WTC11 (cell line): ENCODE measurements around the gene SNRNP25. TPM values are rescaled to one million over a fixed set of nuclear protein-coding genes. Genes with fewer than 3 reads are reported as not detected.

Source experiments
- ATAC-seq: fragments of 200-7000 bp; cut with Tn5 transposase; 2 replicates; pipeline ENCODE4 v1.10.0; 2021; ENCODE audit warnings: mild to moderate bottlenecking, moderate library complexity
- CTCF ChIA-PET: fragments of 300-600 bp; sonication (Branson Sonifier 250); formaldehyde crosslinking; loops from one replicate; lab custom pipeline; 2021; ENCODE audit warnings: antibody characterized with exemption; lab: Charles Lee
- POLR2A ChIA-PET: fragments of 350-600 bp; sonication (Branson Sonifier 250); formaldehyde crosslinking; loops from one replicate; lab custom pipeline; 2021; ENCODE audit warnings: antibody characterized with exemption; lab: Charles Lee
- DNase-seq: peaks from one replicate; pipeline ENCODE4 v3.0.0; 2021; ENCODE audit warnings: low spot score
- H3K27ac Mint-ChIP-seq: 2 replicates; pipeline ENCODE4 v1.8.0; 2021; ENCODE audit warnings: mixed read lengths
- H3K27me3 Mint-ChIP-seq: 2 replicates; pipeline ENCODE4 v1.8.0; 2021; ENCODE audit warnings: low read depth, mild to moderate bottlenecking, moderate library complexity, mixed read lengths
- H3K36me3 Mint-ChIP-seq: 2 replicates; pipeline ENCODE4 v1.8.0; 2021; ENCODE audit warnings: mixed read lengths
- H3K4me1 Mint-ChIP-seq: 2 replicates; pipeline ENCODE4 v1.8.0; 2022; ENCODE audit warnings: mixed read lengths
- H3K4me3 Mint-ChIP-seq: 2 replicates; pipeline ENCODE4 v1.8.0; 2021; ENCODE audit warnings: mild to moderate bottlenecking, moderate library complexity, mixed read lengths
- H3K9me3 Mint-ChIP-seq: 2 replicates; pipeline ENCODE4 v1.8.0; 2021; ENCODE audit warnings: mixed read lengths
- ELF4 ChIP-seq: sonication (generic); formaldehyde crosslinking; IDR thresholded peaks from 2 replicates; pipeline ENCODE4 v1.8.1; 2022; ENCODE audit warnings: low read depth, mild to moderate bottlenecking, moderate library complexity, missing genetic modification reagents
- FOXJ3 ChIP-seq: sonication (generic); formaldehyde crosslinking; IDR thresholded peaks from 2 replicates; pipeline ENCODE4 v1.9.0; 2021; ENCODE audit warnings: missing genetic modification reagents, mild to moderate bottlenecking, borderline replicate concordance
- GRHL2 ChIP-seq: fragments of 250-450 bp; sonication (Bioruptor Pico); IDR thresholded peaks from 2 replicates; pipeline ENCODE4 v1.8.0; 2022; ENCODE audit warnings: mild to moderate bottlenecking, moderate library complexity; ENCODE audit not compliant: insufficient replicate concordance, severe bottlenecking
- HMGA2 ChIP-seq: fragments of 250-450 bp; sonication (Bioruptor Pico); IDR thresholded peaks from 2 replicates; pipeline ENCODE4 v1.4.0; 2021; ENCODE audit warnings: mild to moderate bottlenecking, moderate library complexity
- MXD4 ChIP-seq: fragments of 250-450 bp; sonication (Bioruptor Pico); IDR thresholded peaks from 2 replicates; pipeline ENCODE4 v1.8.0; 2021; ENCODE audit warnings: mild to moderate bottlenecking, moderate library complexity, borderline replicate concordance
- NR3C1 ChIP-seq: sonication (generic); formaldehyde crosslinking; conservative IDR thresholded peaks from 2 replicates; pipeline ENCODE4 v1.8.1; 2023; ENCODE audit warnings: low read depth, mild to moderate bottlenecking, missing genetic modification reagents
- SOX15 ChIP-seq: fragments of 250-450 bp; sonication (Bioruptor Pico); IDR thresholded peaks from 2 replicates; pipeline ENCODE4 v1.9.0; 2021; ENCODE audit warnings: mild to moderate bottlenecking
- TCF7 ChIP-seq: sonication (generic); formaldehyde crosslinking; IDR thresholded peaks from 2 replicates; pipeline ENCODE4 v1.8.0; 2022; ENCODE audit warnings: mild to moderate bottlenecking, low read depth, missing genetic modification reagents, moderate library complexity
- total RNA-seq: library from RNA; stranded (reverse); gene quantifications from 3 replicates; pipeline ENCODE4 v1.2.3, GENCODE V29; 2021
- TF ChIP-seq, protein P1 (sequence below): fragments of 250-450 bp; sonication (Bioruptor Pico); conservative IDR thresholded peaks from 2 replicates; pipeline ENCODE4 v1.9.0; 2021; ENCODE audit warnings: mild to moderate bottlenecking
- TF ChIP-seq, protein P2 (sequence below): sonication (generic); formaldehyde crosslinking; IDR thresholded peaks from 2 replicates; pipeline ENCODE4 v1.8.0; 2023; ENCODE audit warnings: mild to moderate bottlenecking, missing genetic modification reagents
- TF ChIP-seq, protein P3 (sequence below): fragments of 250-450 bp; sonication (Bioruptor Pico); IDR thresholded peaks from 2 replicates; pipeline ENCODE4 v1.9.0; 2021; ENCODE audit warnings: mild to moderate bottlenecking
- TF ChIP-seq, protein P4 (sequence below): sonication (generic); formaldehyde crosslinking; IDR thresholded peaks from 2 replicates; pipeline ENCODE4 v1.8.0; 2023; ENCODE audit warnings: missing genetic modification reagents, mild to moderate bottlenecking, borderline replicate concordance
- TF ChIP-seq, protein P5 (sequence below): sonication (generic); formaldehyde crosslinking; IDR thresholded peaks from 2 replicates; pipeline ENCODE4 v1.8.1; 2022; ENCODE audit warnings: missing genetic modification reagents, borderline replicate concordance
- TF ChIP-seq, protein P6 (sequence below): sonication (generic); formaldehyde crosslinking; conservative IDR thresholded peaks from 2 replicates; pipeline ENCODE4 v1.8.1; 2022; ENCODE audit warnings: mild to moderate bottlenecking, missing genetic modification reagents
- TF ChIP-seq, protein P7 (sequence below): sonication (generic); formaldehyde crosslinking; IDR thresholded peaks from 2 replicates; pipeline ENCODE4 v1.8.1; 2023; ENCODE audit warnings: mild to moderate bottlenecking, missing genetic modification reagents

Gene SNRNP25
- total RNA-seq, 1 experiment from 2014 or later = 55.9 TPM

DNA sequence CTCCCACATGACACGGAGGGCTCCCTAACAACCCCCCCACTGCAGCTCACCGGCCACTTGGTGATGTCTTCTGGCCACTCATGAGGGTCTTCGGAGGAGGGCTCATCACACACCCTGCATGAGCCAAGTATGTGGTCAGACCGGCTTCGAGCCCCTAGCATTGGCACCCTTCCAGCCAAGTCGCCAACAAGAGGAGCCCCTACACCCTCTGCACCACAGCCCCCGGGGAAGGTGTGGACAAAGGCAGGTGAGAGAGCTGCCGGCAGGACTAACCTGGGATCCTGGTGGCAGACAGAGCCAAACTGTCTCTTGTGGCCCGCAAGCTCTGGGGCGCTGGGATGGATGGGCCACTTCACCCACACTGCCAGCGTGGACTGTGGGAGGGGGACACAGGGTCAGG lies 6.5 kb downstream of the SNRNP25 start:
- POLR2A ChIA-PET = no interaction called here
- no peaks in the 10 kb centered on the region for H3K27me3 Mint-ChIP-seq
- H3K4me3 Mint-ChIP-seq = no peak overlapping the region
- peaks cover 51% of the 10 kb centered on the region for H3K36me3 Mint-ChIP-seq
- no peak for ATAC-seq
- CTCF ChIA-PET = interaction anchor here (1.5 to 16.9 kb wide), 2 partner anchors 34 to 303 kb away, joined by 4 to 493 read pairs; no protein-coding TSS in a partner anchor
- H3K4me1 Mint-ChIP-seq = no peaks in the 10 kb centered on the region
- no peak overlapping the region for H3K27ac Mint-ChIP-seq
- H3K9me3 Mint-ChIP-seq = no peaks in the 10 kb centered on the region
- TF ChIP-seq, protein P1, sequence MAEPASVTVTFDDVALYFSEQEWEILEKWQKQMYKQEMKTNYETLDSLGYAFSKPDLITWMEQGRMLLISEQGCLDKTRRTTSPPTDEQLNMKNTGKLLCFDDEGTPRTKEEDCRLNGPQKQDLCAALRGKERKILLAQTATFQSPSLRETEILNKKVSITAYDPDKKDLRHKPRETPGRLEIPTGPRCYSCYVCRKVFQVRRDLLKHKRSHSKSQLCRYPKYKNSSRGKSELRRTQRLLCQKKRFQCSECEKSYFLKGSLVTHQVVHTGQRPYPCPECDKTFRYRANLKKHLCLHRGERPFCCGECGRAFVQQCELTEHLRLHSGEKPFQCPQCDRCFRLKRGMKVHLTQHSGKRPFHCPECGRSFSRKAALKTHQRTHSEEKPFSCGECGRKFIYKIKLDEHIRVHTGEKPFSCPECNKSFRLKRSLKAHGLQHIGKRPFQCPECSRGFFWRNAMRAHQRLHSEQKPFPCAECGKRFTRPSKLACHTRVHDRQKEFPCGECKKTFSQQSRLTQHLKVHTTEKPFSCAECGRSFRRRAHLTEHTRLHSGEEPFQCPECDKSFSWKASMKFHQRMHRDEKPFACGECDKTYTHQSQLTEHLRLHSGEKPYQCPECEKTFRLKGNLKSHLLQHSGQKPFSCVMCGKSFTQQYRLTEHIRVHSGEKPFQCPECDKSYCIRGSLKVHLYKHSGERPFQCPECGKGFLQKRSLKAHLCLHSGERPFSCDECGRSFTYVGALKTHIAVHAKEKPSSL (CRISPR knock-in tag) = no peak
- TF ChIP-seq, all 79 proteins: peak for 0
- DNase-seq = no peak

DNA sequence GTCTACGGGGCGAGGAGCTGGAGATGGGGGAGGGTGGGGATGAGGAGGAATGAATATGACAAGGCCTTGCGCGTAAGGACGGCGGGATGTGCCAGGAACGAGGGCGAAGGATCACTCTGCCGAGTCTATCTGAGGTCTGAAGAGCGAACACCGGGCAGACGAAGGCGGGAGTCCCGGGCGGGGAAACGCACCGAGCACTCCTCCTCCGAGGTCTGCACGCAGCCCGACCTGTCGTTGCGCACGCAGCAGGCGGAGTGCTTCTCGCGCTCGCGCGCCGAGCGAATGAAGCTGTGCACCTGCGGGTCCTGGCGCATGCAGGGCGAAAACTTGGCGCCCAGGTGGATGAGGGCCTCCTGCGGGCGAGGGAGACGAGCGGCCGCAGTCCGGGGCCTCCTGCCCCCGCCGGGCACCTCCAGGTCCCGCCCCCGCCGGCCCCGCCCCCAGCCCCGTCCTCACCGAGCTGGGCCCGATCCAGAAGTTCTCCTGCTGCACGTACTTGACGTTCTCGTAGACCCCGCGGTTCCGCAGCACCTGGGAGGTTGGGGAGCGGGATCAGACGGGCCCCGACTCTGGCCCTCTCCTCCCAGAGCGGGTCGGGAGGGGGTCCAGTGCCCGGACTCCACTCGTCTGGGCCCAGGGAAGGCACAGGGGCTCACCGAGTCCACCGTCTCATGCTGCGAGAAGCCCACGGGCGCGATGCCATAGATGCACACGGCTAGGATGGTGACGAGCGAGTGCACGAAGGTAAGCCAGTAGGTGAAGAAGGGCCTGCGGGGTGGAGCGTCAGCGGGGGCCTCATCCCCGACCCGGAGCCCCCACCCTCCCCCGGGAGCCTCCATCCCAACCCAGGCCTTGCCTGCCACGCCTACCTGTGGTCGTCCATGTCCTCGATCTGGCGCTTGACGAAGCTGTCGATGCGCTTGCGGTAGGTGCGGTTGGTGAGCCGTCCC lies 7.6 kb downstream of the SNRNP25 start:
- CTCF ChIA-PET = interaction anchor here (0.7 to 16.9 kb wide), 4 partner anchors 8 to 302 kb away, joined by 3 to 493 read pairs (median 4); partner anchors contain the start of genes POLR3K and SNRNP25
- no peak for TF ChIP-seq NR3C1 (CRISPR knock-in tag)
- no peak for TF ChIP-seq ELF4 (CRISPR knock-in tag)
- TF ChIP-seq HMGA2 (CRISPR knock-in tag) = no peak
- TF ChIP-seq GRHL2 (CRISPR knock-in tag) = no peak
- TF ChIP-seq, protein P2, sequence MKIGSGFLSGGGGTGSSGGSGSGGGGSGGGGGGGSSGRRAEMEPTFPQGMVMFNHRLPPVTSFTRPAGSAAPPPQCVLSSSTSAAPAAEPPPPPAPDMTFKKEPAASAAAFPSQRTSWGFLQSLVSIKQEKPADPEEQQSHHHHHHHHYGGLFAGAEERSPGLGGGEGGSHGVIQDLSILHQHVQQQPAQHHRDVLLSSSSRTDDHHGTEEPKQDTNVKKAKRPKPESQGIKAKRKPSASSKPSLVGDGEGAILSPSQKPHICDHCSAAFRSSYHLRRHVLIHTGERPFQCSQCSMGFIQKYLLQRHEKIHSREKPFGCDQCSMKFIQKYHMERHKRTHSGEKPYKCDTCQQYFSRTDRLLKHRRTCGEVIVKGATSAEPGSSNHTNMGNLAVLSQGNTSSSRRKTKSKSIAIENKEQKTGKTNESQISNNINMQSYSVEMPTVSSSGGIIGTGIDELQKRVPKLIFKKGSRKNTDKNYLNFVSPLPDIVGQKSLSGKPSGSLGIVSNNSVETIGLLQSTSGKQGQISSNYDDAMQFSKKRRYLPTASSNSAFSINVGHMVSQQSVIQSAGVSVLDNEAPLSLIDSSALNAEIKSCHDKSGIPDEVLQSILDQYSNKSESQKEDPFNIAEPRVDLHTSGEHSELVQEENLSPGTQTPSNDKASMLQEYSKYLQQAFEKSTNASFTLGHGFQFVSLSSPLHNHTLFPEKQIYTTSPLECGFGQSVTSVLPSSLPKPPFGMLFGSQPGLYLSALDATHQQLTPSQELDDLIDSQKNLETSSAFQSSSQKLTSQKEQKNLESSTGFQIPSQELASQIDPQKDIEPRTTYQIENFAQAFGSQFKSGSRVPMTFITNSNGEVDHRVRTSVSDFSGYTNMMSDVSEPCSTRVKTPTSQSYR = no peak
- TF ChIP-seq, protein P3, sequence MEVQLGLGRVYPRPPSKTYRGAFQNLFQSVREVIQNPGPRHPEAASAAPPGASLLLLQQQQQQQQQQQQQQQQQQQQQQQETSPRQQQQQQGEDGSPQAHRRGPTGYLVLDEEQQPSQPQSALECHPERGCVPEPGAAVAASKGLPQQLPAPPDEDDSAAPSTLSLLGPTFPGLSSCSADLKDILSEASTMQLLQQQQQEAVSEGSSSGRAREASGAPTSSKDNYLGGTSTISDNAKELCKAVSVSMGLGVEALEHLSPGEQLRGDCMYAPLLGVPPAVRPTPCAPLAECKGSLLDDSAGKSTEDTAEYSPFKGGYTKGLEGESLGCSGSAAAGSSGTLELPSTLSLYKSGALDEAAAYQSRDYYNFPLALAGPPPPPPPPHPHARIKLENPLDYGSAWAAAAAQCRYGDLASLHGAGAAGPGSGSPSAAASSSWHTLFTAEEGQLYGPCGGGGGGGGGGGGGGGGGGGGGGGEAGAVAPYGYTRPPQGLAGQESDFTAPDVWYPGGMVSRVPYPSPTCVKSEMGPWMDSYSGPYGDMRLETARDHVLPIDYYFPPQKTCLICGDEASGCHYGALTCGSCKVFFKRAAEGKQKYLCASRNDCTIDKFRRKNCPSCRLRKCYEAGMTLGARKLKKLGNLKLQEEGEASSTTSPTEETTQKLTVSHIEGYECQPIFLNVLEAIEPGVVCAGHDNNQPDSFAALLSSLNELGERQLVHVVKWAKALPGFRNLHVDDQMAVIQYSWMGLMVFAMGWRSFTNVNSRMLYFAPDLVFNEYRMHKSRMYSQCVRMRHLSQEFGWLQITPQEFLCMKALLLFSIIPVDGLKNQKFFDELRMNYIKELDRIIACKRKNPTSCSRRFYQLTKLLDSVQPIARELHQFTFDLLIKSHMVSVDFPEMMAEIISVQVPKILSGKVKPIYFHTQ (CRISPR knock-in tag) = no peak
- TF ChIP-seq, protein P4, sequence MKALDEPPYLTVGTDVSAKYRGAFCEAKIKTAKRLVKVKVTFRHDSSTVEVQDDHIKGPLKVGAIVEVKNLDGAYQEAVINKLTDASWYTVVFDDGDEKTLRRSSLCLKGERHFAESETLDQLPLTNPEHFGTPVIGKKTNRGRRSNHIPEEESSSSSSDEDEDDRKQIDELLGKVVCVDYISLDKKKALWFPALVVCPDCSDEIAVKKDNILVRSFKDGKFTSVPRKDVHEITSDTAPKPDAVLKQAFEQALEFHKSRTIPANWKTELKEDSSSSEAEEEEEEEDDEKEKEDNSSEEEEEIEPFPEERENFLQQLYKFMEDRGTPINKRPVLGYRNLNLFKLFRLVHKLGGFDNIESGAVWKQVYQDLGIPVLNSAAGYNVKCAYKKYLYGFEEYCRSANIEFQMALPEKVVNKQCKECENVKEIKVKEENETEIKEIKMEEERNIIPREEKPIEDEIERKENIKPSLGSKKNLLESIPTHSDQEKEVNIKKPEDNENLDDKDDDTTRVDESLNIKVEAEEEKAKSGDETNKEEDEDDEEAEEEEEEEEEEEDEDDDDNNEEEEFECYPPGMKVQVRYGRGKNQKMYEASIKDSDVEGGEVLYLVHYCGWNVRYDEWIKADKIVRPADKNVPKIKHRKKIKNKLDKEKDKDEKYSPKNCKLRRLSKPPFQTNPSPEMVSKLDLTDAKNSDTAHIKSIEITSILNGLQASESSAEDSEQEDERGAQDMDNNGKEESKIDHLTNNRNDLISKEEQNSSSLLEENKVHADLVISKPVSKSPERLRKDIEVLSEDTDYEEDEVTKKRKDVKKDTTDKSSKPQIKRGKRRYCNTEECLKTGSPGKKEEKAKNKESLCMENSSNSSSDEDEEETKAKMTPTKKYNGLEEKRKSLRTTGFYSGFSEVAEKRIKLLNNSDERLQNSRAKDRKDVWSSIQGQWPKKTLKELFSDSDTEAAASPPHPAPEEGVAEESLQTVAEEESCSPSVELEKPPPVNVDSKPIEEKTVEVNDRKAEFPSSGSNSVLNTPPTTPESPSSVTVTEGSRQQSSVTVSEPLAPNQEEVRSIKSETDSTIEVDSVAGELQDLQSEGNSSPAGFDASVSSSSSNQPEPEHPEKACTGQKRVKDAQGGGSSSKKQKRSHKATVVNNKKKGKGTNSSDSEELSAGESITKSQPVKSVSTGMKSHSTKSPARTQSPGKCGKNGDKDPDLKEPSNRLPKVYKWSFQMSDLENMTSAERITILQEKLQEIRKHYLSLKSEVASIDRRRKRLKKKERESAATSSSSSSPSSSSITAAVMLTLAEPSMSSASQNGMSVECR (CRISPR knock-in tag) = no peak
- no peak for TF ChIP-seq FOXJ3
- TF ChIP-seq MXD4 (CRISPR knock-in tag) = no peak
- no peak for TF ChIP-seq TCF7 (CRISPR knock-in tag)
- TF ChIP-seq, protein P5, sequence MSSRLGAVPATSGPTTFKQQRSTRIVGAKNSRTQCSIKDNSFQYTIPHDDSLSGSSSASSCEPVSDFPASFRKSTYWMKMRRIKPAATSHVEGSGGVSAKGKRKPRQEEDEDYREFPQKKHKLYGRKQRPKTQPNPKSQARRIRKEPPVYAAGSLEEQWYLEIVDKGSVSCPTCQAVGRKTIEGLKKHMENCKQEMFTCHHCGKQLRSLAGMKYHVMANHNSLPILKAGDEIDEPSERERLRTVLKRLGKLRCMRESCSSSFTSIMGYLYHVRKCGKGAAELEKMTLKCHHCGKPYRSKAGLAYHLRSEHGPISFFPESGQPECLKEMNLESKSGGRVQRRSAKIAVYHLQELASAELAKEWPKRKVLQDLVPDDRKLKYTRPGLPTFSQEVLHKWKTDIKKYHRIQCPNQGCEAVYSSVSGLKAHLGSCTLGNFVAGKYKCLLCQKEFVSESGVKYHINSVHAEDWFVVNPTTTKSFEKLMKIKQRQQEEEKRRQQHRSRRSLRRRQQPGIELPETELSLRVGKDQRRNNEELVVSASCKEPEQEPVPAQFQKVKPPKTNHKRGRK (CRISPR knock-in tag) = no peak
- TF ChIP-seq, protein P6, sequence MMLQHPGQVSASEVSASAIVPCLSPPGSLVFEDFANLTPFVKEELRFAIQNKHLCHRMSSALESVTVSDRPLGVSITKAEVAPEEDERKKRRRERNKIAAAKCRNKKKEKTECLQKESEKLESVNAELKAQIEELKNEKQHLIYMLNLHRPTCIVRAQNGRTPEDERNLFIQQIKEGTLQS (CRISPR knock-in tag) = no peak
- TF ChIP-seq SOX15 (CRISPR knock-in tag) = no peak
- TF ChIP-seq, protein P7, sequence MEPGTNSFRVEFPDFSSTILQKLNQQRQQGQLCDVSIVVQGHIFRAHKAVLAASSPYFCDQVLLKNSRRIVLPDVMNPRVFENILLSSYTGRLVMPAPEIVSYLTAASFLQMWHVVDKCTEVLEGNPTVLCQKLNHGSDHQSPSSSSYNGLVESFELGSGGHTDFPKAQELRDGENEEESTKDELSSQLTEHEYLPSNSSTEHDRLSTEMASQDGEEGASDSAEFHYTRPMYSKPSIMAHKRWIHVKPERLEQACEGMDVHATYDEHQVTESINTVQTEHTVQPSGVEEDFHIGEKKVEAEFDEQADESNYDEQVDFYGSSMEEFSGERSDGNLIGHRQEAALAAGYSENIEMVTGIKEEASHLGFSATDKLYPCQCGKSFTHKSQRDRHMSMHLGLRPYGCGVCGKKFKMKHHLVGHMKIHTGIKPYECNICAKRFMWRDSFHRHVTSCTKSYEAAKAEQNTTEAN (CRISPR knock-in tag) = no peak
- no peak for DNase-seq
- Mint-ChIP-seq H3K36me3 (peaks cover 44% of the 10 kb centered on the region), H3K4me1 (0 out of 2 replicates have a peak, but pooled peaks cover 2% of the 10 kb centered on the region), H3K9me3 (no peaks in the 10 kb centered on the region), H3K27ac (peak overlapping the region; percentile 45; the same call in 1 of the 2 replicates), H3K27me3 (no peaks in the 10 kb centered on the region), H3K4me3 (no peak overlapping the region)
- POLR2A ChIA-PET = no interaction called here
- no peak for ATAC-seq
